ENCODE measurements around the gene FAM229A. TPM values are rescaled to one million over a fixed set of nuclear protein-coding genes. Genes with fewer than 3 reads are reported as not detected.

FAM229A gene
- total RNA-seq, 1 experiment from 2014 or later = 5.6 TPM

GRCh38 chr1:32404946-32405345 lies 42.7 kb upstream of the FAM229A start:
- Histone ChIP-seq H3K4ac (ENCODE audit: low read depth, low read length) (no peak overlapping the region), H4K91ac (ENCODE audit: insufficient read length, low read depth, low read length) (no peak overlapping the region), H4K8ac (replicated peaks; ENCODE audit: insufficient read length, low read depth, low read length) (no peak overlapping the region), H3K56ac (ENCODE audit: insufficient read length, low read depth, low read length) (no peak overlapping the region), H3K27ac (ENCODE audit: insufficient read length, low read depth, low read length) (no peak overlapping the region), H2BK12ac (ENCODE audit: insufficient read length, low read depth, low read length) (no peak overlapping the region), H3K23ac (ENCODE audit: insufficient read length, low read depth, low read length) (no peak overlapping the region), H3K14ac (ENCODE audit: insufficient read depth, low read length) (no peak overlapping the region), H3K18ac (ENCODE audit: insufficient read length, low read depth, low read length) (no peak overlapping the region), H3K27me3 (ENCODE audit: insufficient read depth, low read length) (no peaks in the 10 kb centered on the region), H3K9ac (ENCODE audit: extremely low read depth, insufficient read length, low read length) (no peak overlapping the region), H2BK15ac (ENCODE audit: low read depth, low read length) (no peak overlapping the region), H3K4me1 (ENCODE audit: insufficient read depth, low read length) (no peaks in the 10 kb centered on the region), H3K4me2 (ENCODE audit: insufficient read depth, insufficient read length, low read length) (no peak overlapping the region), H2BK20ac (ENCODE audit: low read depth, low read length, poor library complexity, severe bottlenecking) (no peak overlapping the region), H3K23me2 (ENCODE audit: insufficient read length, low read depth, low read length, poor library complexity, severe bottlenecking) (no peaks in the 10 kb centered on the region), H2BK120ac (ENCODE audit: low read depth, low read length, poor library complexity, severe bottlenecking) (no peak overlapping the region), H4K20me1 (ENCODE audit: control insufficient read depth, insufficient read depth, insufficient read length) (no peaks in the 10 kb centered on the region), H2AFZ (ENCODE audit: low read length) (no peak overlapping the region), H2BK5ac (ENCODE audit: insufficient read length, low read length) (no peak overlapping the region), H3K9me3 (ENCODE audit: control insufficient read depth, low read depth, low read length) (no peaks in the 10 kb centered on the region), H4K5ac (ENCODE audit: insufficient read length, low read depth, low read length) (no peak overlapping the region), H3K79me2 (ENCODE audit: insufficient read depth, low read length) (no peaks in the 10 kb centered on the region), H3T11ph (ENCODE audit: low read length) (no peak overlapping the region), H2AK5ac (ENCODE audit: insufficient read length, low read length) (no peak overlapping the region), H3K79me1 (ENCODE audit: insufficient read depth, low read depth, low read length, poor library complexity, severe bottlenecking) (no peaks in the 10 kb centered on the region)
- Mint-ChIP-seq H3K9me3 (no peaks in the 10 kb centered on the region), H3K36me3 (ENCODE audit: insufficient read depth in 1 of 3, low read depth in 3 of 3) (peaks cover 0 to 3% (median 0%) of the 10 kb centered on the region in 3 experiments; a peak in 1 of 7 replicates), H3K27me3 (ENCODE audit: low read depth) (no peaks in the 10 kb centered on the region), H3K4me1 (peaks cover 5 to 10% of the 10 kb centered on the region in 2 experiments; a peak in 3 of 4 replicates), H3K4me3 (no peak overlapping the region), H3K27ac (no peak overlapping the region)
- WGBS (ENCODE audit: extremely low coverage, insufficient read length, low lambda C conversion rate) = no CpG with 5 or more reads among the region's 2 CpGs
- no peak for TF ChIP-seq CTCF (conservative IDR thresholded peaks at IDR 0.05)
- no peak for DNase-seq
